ENCODE data around the gene PNPLA3.

The PNPLA3 gene

GRCh38 chr22:43925433-43926348, 2.1 kb downstream of the PNPLA3 start:
- no peak for DNase-seq

GRCh38 chr22:43926349-43926710, 2.7 kb downstream of the PNPLA3 start:
- no peak for DNase-seq

- no peak for DNase-seq
Observed at GRCh38 chr22:43928468-43928867, 4.9 kb downstream of the PNPLA3 start.

GRCh38 chr22:43928908-43929307, 5.3 kb downstream of the PNPLA3 start:
- DNase-seq = no peak

GRCh38 chr22:43931771-43932170, 8.2 kb downstream of the PNPLA3 start:
- no peak for DNase-seq

- DNase-seq = no peak
Observed at GRCh38 chr22:43941449-43941848, 17.8 kb downstream of the PNPLA3 start.

- no peak for DNase-seq
Observed at GRCh38 chr22:43944670-43945430, 21.2 kb downstream of the PNPLA3 start.

- no peak for DNase-seq
Observed at GRCh38 chr22:43945632-43946383, 22.2 kb downstream of the PNPLA3 start.

- DNase-seq = no peak
Observed at GRCh38 chr22:43946384-43946667, 22.7 kb downstream of the PNPLA3 start.

GRCh38 chr22:43948836-43949406, 25.3 kb downstream of the PNPLA3 start:
- DNase-seq = no peak

- DNase-seq = no peak
Observed at GRCh38 chr22:43951391-43951790, 27.8 kb downstream of the PNPLA3 start.

GRCh38 chr22:43951966-43952365, 28.4 kb downstream of the PNPLA3 start:
- no peak for DNase-seq

GRCh38 chr22:43953988-43954785, 30.6 kb downstream of the PNPLA3 start:
- no peak for DNase-seq

- peak; percentile 94 for DNase-seq
Observed at GRCh38 chr22:43955040-43955882, 31.7 kb downstream of the PNPLA3 start, which contains the start of gene SAMM50. SAMM50 (plus strand) TSS chr22:43955442; CDS start chr22:43955578, 136 bp downstream.

- no peak for DNase-seq
Observed at GRCh38 chr22:43955883-43956782, 32.5 kb downstream of the PNPLA3 start.

GRCh38 chr22:43956805-43957463, 33.3 kb downstream of the PNPLA3 start:
- no peak for DNase-seq

GRCh38 chr22:43957871-43958270, 34.3 kb downstream of the PNPLA3 start:
- DNase-seq = no peak

- DNase-seq = no peak
Observed at GRCh38 chr22:43964314-43964857, 40.8 kb downstream of the PNPLA3 start.

GRCh38 chr22:43967069-43967468, 43.5 kb downstream of the PNPLA3 start:
- DNase-seq = no peak
